ENCODE results near the gene PIM2.
A peak's percentile ranks its signal among the peaks of the same experiment; 100 is the strongest.

DNA sequence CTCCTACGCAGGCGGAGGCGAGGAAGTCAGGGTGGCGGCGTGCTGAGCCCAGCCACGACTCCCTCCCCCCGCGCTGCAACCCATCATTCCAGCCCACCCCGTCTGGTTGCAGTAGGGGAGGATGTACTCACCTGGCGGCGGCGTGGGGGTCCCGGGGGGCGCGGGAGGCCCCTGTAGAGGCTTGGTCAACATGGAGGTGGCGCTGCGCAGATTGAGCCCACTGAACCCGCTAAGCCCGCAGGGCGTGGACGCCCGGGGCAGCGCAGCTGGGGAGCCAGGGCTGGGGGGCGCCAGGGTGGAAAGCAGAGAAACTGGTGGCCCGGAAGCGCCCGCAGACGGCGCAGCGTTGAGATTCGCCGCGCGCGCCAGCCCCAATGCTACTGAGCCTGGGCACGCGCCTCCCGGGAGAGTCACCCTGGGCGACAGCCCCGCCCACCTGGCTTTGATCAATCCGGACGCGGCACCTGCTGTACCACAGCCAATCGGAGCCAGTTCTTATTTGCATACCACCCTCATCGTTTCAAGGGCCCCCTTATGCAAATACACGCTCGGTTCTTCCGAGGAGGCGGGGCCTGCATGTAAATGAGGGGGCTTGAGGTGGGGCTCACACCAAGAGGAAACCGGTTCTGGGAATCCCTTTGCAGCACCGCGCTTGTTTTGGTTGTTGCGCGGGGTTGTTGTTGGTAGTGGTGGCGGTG, at the start of gene PIM2:
- TF ChIP-seq REST (IDR thresholded peaks at IDR 0.05; ENCODE audit: low read depth, low read length) (no peak), CTCF (IDR thresholded peaks at IDR 0.05) (peak; percentile 14), EZH2phosphoT487 (IDR thresholded peaks at IDR 0.05; ENCODE audit: borderline replicate concordance, low read depth) (no peak), SIN3A (IDR thresholded peaks at IDR 0.05; ENCODE audit: borderline replicate concordance, low read depth, low read length) (no peak), MEF2A (IDR thresholded peaks at IDR 0.05; ENCODE audit: borderline replicate concordance, low read depth) (no peak), FOSL2 (IDR thresholded peaks at IDR 0.05; ENCODE audit: borderline replicate concordance, low read depth) (no peak), SMC3 (IDR thresholded peaks at IDR 0.05; ENCODE audit: low read depth, low read length) (no peak), NFIC (IDR thresholded peaks at IDR 0.05; ENCODE audit: borderline replicate concordance) (no peak), RFX5 (IDR thresholded peaks at IDR 0.05; ENCODE audit: low read length) (no peak)
- TF ChIP-seq, protein P1, sequence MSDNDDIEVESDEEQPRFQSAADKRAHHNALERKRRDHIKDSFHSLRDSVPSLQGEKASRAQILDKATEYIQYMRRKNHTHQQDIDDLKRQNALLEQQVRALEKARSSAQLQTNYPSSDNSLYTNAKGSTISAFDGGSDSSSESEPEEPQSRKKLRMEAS (IDR thresholded peaks at IDR 0.05; ENCODE audit: low read depth): peak; percentile 22; the same call in 1 of the 2 replicates
